COLO668 (cell line): ENCODE data around the gene PAN3.

ENCODE experiments used
- DNase-seq: peaks from one replicate; lab custom pipeline; 2025; ENCODE audit not compliant: unreplicated experiment; lab: John Stamatoyannopoulos, UW

Gene PAN3

GRCh38 chr13:28283600-28283999 lies 145.3 kb downstream of the PAN3 start:
- DNase-seq = no peak

- no peak for DNase-seq
Observed at GRCh38 chr13:28286263-28286662, 147.9 kb downstream of the PAN3 start.

- no peak for DNase-seq
Observed at GRCh38 chr13:28297341-28297740, 159.0 kb downstream of the PAN3 start.

GRCh38 chr13:28299916-28300315 lies 161.6 kb downstream of the PAN3 start:
- no peak for DNase-seq

DNA sequence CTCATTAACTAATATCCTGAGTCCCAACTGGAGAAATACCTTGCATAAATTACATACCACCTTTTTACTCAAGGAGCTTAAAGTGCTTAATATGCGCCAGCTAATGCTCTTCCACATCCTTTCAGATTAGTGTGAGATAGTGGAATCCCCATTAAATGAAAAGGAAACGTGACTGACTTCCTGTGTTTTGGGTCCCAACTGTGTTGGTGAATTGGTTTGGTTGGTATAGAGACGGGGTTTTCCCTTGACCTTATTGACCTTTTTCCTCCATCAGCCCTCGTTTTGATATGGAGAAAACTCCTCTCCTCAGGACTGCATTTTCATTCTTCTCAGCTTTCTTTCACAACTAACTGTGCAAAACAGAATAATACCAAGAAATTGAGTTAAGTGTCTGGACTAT lies 163.5 kb downstream of the PAN3 start:
- no peak for DNase-seq

DNA sequence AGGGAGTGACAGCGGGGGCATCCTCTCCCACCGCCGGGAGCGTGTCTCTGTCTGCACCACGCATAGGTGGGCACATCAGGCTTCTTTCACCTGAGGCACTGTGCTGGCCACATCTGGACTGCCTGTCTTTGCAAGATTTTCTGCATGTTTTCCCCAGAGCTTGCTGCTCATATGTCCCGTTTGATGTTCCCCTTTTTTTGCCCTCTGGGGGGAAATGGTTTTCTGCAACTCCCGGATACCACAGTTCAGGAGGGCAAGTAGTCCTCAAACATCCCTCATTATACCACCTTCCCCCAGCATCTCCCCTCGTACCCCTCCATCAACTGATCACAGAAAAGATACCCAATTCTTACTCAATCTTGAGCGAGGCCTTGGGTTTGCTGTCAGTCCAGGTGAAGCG lies 168.0 kb downstream of the PAN3 start:
- DNase-seq = no peak

DNA sequence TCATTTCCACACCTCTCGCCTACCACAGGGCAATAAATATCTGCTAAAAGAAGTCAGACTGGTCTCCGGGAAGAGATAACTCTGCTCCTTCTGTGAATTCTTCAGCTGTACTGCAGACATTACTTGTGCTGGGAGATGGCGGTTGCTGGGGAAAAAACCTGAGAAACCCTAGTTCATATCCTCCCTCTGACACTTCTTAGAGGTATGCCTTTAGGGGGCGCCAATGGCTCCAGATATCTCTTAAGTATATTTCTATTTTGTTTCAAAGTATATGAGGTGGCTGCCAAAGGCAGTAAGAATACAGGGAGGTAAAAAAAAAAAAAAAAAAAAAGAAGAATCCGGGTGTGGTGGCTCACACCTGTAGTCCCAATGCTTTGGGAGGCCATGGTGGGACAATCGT lies 175.2 kb downstream of the PAN3 start:
- no peak for DNase-seq

GRCh38 chr13:28314879-28315278 lies 176.5 kb downstream of the PAN3 start:
- no peak for DNase-seq

DNA sequence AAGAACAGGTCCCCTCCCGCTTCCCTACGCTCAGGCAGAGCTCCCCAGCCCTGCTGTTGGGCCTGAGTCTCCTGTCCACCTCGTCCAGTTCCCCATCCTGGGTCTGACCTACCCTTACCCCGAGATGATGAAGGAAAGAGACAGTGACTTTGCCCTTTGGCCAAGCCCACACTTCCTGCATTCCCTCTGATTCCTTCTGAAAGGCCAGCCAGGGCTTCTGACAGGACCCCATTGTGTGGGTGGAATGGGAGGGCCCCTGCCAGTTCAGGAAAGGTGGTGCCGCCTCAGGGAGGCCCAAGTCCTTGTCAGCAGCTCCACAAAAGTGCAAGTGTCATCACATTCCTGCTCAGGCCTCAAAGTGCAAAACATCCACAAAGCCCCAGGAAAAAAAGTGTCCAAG lies 177.8 kb downstream of the PAN3 start:
- no peak for DNase-seq

GRCh38 chr13:28316836-28317235 lies 178.5 kb downstream of the PAN3 start:
- no peak for DNase-seq

GRCh38 chr13:28318496-28318895 lies 180.2 kb downstream of the PAN3 start:
- DNase-seq = no peak

DNA sequence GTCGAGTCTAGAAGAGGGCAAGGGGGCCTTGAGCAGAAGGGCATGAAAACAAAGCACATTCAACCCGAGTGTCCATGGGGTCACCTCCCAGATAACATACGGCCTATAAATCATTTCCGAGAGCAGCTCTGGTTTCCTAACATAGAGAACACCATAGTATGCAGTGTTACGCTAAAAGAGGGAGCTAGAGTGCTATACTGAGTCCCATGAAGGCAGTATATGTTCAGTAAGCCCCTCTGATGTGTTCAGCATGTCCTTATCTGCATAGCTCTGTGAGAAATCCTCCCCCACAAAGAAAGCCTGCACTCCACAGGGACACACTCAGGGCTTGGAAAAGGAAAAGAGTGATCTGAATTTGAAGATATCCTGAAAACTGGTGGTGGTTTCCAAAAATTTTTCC lies 181.2 kb downstream of the PAN3 start:
- DNase-seq = no peak

GRCh38 chr13:28320209-28320608 lies 181.9 kb downstream of the PAN3 start:
- DNase-seq = no peak

GRCh38 chr13:28320884-28321574 lies 182.7 kb downstream of the PAN3 start:
- peak; percentile 75 for DNase-seq

DNA sequence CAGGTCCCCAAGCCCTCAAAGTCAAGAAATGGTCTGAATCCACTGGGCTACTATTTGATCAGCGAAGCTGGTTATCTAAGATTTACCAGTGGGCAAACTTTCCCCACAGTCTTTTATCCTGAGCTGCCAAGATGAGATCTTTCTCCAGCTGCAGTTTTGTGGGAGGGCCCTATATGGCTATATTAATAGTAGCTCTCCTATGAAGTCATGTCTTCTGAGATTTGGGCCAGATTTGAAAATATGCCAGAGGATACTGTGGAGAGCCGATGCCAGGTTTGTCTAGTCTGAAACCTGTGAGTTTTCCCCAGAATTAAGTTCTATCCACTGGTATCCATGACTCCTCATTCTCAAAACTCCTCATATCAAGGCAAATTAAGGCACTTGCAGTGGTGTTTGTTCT lies 183.4 kb downstream of the PAN3 start:
- no peak for DNase-seq

DNA sequence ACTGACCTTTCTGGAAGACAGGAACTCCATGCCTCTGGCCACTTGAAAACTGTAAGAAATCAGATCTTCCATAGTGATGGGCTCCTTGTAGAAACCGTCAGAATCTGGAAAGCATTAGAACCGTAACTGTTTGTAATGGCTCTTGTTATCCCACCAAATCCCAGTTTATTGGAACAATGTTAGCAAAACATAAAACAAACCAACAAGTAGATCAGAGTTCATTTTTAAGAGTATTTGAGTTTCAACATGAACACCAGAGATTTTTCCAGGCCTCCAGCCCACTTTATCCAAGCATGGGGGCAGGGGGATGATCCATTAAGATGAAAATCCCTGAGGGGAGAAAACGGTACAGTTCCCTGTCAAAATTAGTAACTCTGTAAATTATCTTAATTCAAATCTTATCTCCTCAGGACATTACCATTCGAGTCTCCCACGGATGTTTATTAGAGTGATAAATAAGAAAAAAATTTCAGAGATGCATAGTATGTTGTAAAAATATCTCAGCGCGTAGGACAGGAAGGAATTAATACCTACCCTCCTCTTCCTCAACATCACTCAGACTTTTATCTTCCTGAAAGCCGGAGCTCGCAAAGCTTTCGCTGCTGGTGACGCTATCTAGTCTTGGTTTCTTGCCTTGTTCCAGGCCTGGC lies 184.0 kb downstream of the PAN3 start:
- no peak for DNase-seq

DNA sequence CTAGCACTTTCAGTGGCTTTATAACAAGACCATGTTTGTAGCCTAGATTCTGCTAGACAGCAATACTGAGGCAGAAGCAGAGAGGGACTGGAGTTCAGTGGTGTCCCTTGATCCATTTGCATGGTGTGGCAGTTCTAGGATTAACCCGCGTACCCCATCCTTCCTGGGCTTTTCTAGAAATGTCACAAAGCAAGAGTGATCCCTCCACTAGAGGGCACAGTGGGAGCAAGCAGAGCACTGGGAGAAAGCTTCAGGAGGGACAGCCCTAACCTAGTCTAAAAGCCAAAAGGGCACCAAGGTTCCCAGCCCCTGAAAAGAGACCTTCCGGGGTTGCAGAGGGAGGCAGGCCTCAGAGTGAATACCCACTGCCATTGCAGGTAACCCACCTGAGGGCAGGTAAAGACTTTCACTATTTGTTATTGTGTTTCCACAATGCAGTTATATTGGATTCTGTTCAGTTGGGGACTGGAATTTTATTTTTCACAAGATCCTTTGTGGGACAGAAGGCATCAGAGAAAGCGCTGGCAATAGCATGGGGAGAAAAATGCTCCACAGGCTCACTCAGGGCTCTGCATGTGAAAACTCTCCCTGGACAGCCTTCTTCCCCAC lies 185.9 kb downstream of the PAN3 start:
- DNase-seq = peak; percentile 77

DNA sequence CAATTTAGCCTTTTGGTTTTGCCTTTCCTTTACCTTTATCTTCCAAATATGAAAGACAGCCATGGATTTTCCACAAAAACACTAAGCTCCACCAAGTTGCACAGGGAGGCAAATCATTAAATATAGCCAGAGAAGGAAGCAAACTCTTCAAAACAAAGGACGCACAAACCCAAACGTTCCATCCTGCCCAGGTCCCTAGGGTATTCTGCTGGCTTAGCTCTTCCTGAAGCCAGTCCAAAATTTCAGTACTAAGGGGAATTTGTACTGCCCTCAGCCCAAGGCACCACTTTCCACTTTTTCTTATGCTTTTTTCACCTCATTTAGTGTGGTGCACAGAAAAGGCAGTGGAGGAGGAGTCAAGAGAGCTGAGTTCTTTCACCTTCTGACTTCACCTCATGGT lies 186.7 kb downstream of the PAN3 start:
- no peak for DNase-seq

DNA sequence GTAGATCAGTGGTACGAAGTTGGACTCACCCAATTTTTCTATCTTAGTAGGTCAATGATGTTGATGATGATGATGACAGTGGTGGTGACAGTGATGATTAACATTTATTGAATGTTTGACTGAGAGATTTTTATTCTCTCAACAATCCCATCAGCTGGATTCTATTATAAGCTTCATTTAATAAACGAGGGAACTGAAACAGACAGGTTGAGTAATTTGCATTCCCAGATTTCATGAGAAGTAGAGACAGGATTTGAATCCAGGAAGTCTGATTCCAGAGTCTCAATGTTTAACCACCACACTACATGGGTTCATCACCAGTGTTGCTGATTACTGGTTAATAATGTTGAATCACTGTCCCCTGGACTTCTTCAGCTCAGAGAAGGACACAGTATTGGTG lies 187.7 kb downstream of the PAN3 start:
- no peak for DNase-seq

DNA sequence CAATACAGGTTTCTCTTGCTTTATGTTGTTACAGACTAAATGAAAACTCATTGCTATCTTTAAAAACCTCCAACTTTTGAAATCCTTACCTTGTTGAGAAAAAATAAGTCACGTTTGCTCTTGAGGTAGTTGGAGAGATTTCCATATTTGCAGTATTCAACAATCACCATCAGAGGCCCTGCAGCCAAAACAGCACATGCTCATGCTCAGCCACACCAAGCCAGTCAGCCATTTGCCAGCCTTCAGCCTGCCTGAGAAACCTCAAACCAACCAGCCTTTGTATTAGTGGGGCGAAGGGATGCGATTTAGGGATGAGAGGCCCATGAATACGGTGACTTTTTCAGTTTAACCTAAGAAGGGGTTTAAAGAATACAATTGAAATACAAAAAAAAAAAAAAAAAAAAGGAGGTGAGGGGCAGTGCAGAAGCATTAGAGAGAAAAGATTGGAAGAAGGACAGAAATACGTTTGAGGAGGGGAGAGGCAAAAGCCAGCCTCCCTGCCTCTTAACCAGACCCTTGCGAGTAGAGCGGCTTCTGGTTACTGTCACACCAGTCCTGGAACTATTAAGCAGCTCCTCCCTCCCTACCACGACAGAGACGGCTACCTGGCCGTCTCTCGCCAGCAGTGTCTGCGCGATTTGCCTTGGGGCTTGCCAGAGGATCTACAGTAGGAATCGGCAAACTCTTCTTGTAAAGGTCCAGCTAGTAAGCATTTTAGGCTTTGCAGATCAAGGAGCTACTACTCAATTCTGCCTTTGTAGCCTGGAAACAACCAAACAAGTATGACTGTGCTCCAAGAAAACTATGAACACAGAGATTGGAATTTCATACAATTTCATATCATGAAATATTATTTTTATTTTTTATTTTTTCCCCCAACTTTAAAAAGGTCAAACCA lies 189.3 kb downstream of the PAN3 start:
- no peak for DNase-seq

- DNase-seq = no peak
Observed at GRCh38 chr13:28328271-28328607, 189.9 kb downstream of the PAN3 start.
